SH-SY5Y (cell line): ENCODE results near the gene FAM3C.

ENCODE experiments used
- GATA2 ChIP-seq: IDR thresholded peaks from 2 replicates; pipeline ENCODE4 v1.6.1; 2011; ENCODE audit warnings: mild to moderate bottlenecking, low read depth, low read length
- GATA3 ChIP-seq: IDR thresholded peaks from 2 replicates; pipeline ENCODE4 v1.6.1; 2011; ENCODE audit warnings: low read depth, mild to moderate bottlenecking, low read length, moderate library complexity

- TF ChIP-seq GATA2 (no peak), GATA3 (no peak)
Measured at GRCh38 chr7:121303422-121304101, 92.5 kb downstream of the FAM3C start.
